ENCODE data around the gene RASAL1.

DNA sequence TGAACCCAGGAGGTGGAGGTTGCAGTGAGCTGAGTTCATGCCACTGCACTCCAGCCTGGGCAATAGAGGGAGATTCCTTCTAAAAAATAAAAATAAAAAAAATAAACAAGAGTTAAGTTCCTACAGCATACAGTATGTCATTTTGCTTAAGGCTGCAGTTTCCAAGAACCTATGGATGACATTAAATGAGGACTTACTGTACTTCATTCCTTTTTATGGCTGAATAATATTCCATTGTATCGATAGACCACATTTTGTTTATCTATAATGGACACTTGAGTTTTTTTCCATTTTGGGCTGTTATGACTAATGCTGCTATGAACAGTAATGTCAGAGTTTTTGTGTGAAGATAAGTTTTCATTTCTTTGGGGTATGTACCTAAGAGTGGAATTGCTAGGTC, 17.4 kb downstream of the RASAL1 start:
- TF ChIP-seq CTCF (IDR thresholded peaks at IDR 0.05) (no peak), POLR2A (IDR thresholded peaks at IDR 0.05) (no peak)
